B cell (primary cell): ENCODE results near the gene HDAC7. TPM values are rescaled to one million over a fixed set of nuclear protein-coding genes. Genes with fewer than 3 reads are reported as not detected.
A peak's percentile ranks its signal among the peaks of the same experiment; 100 is the strongest.

ENCODE experiments used
- ATAC-seq: fragments of 200-7000 bp; cut with Tn5 transposase; one replicate; pipeline ENCODE4 v1.10.0; 2021; ENCODE audit warnings: low read depth, mild to moderate bottlenecking, moderate number of reproducible peaks, moderate library complexity
- CTCF ChIA-PET: fragments of 350-600 bp; sonication (Branson Sonifier 250); formaldehyde crosslinking; loops from one replicate; lab custom pipeline; 2021; ENCODE audit warnings: antibody characterized with exemption, inconsistent platforms; lab: Charles Lee
- POLR2A ChIA-PET: fragments of 350-600 bp; sonication (Branson Sonifier 250); formaldehyde crosslinking; loops from one replicate; lab custom pipeline; 2021; ENCODE audit warnings: antibody characterized with exemption; lab: Charles Lee
- DNase-seq: peaks from one replicate; pipeline ENCODE4 v3.0.0; 2013
- H2AFZ ChIP-seq: 2 replicates; pipeline ENCODE4 v1.6.1; 2012; ENCODE audit warnings: mild to moderate bottlenecking, low read depth, low read length; ENCODE audit not compliant: insufficient read depth, poor library complexity, severe bottlenecking
- H3K27ac ChIP-seq, 2 donors: 1 replicate in 1 of 2; 2 replicates in 1 of 2; pipeline ENCODE4 v1.5.1; 2012 to 2013; ENCODE audit warnings: low read length in 2 of 2, mild to moderate bottlenecking in 2 of 2, moderate library complexity in 1 of 2
- H3K27me3 ChIP-seq, 4 experiments: fragments of 200-600 bp in 1 of 4; sonication (generic) in 1 of 4; replicated peaks in 1 of 4; 1 replicate in 2 of 4; 2 replicates in 2 of 4; pipeline versions ENCODE4 v1.6.1 to v1.7.0; 2013 to 2016; ENCODE audit warnings: low read length in 3 of 4, mild to moderate bottlenecking in 2 of 4, mixed read lengths in 1 of 4, moderate library complexity in 1 of 4; ENCODE audit not compliant: insufficient read depth in 4 of 4, control insufficient read depth in 3 of 4; ENCODE audit errors: control extremely low read depth in 1 of 4
- H3K36me3 ChIP-seq, 2 experiments: replicated peaks in 1 of 2; 1 replicate in 1 of 2; 2 replicates in 1 of 2; pipeline versions ENCODE4 v1.6.1 to v1.7.1; 2013; ENCODE audit warnings: low read length in 1 of 2; ENCODE audit not compliant: insufficient read depth in 2 of 2, control insufficient read depth in 1 of 2; ENCODE audit errors: control extremely low read depth in 1 of 2, extremely low read depth in 1 of 2
- H3K4me1 ChIP-seq, 2 donors: fragments of 200-600 bp in 1 of 2; sonication (generic) in 1 of 2; 1 replicate in 1 of 2; 2 replicates in 1 of 2; pipeline versions ENCODE4 v1.5.1 to v1.6.1; 2013 to 2017; ENCODE audit warnings: low read length in 2 of 2; ENCODE audit not compliant: control insufficient read depth in 2 of 2, insufficient read depth in 2 of 2
- H3K4me2 ChIP-seq: replicated peaks from 2 replicates; pipeline ENCODE3; 2012; ENCODE audit warnings: mild to moderate bottlenecking, low read depth, low read length; ENCODE audit not compliant: poor library complexity, severe bottlenecking
- H3K4me3 ChIP-seq, 5 experiments: fragments of 200-600 bp in 1 of 5; sonication (generic) in 1 of 5; 1 replicate in 3 of 5; 2 replicates in 2 of 5; pipeline versions ENCODE4 v1.5.1 to v1.7.0; 2011 to 2016; ENCODE audit warnings: low read length in 4 of 5, mild to moderate bottlenecking in 4 of 5, low read depth in 2 of 5, control low read depth in 1 of 5, moderate library complexity in 1 of 5; ENCODE audit not compliant: insufficient read depth in 1 of 5; ENCODE audit errors: control extremely low read depth in 1 of 5, extremely low read depth in 1 of 5
- H3K79me2 ChIP-seq: fragments of 200-600 bp; sonication (generic); one replicate; pipeline ENCODE4 v1.6.0; 2016; ENCODE audit warnings: low read length; ENCODE audit not compliant: control insufficient read depth, insufficient read depth
- H3K9ac ChIP-seq: fragments of 200-600 bp; sonication (generic); 2 replicates; pipeline ENCODE4 v1.6.1; 2017; ENCODE audit warnings: mild to moderate bottlenecking, low read length, moderate library complexity
- H3K9me3 ChIP-seq, 3 donors: one replicate each; pipeline versions ENCODE4 v1.6.1 to v1.7.1; 2013; ENCODE audit warnings: low read length in 2 of 3; ENCODE audit not compliant: control insufficient read depth in 2 of 3, insufficient read depth in 1 of 3; ENCODE audit errors: control extremely low read depth in 1 of 3
- H4K20me1 ChIP-seq: 2 replicates; pipeline ENCODE4 v1.6.0; 2012; ENCODE audit warnings: mild to moderate bottlenecking, low read length; ENCODE audit not compliant: insufficient read depth, control insufficient read depth, poor library complexity, severe bottlenecking
- H3K27ac Mint-ChIP-seq: one replicate; pipeline ENCODE4 v1.8.0; 2021; ENCODE audit warnings: mixed read lengths
- H3K27me3 Mint-ChIP-seq: one replicate; pipeline ENCODE4 v1.8.0; 2021; ENCODE audit warnings: mixed read lengths
- H3K4me1 Mint-ChIP-seq: one replicate; pipeline ENCODE4 v1.8.0; 2021; ENCODE audit warnings: mixed read lengths
- H3K4me3 Mint-ChIP-seq: one replicate; pipeline ENCODE4 v1.8.0; 2021; ENCODE audit warnings: mixed read lengths
- H3K9me3 Mint-ChIP-seq: one replicate; pipeline ENCODE4 v1.8.0; 2022; ENCODE audit warnings: mixed read lengths; ENCODE audit not compliant: insufficient read depth
- CTCF ChIP-seq: fragments of 200-600 bp; IDR thresholded peaks from one replicate; pipeline ENCODE4 v1.8.0; 2022; ENCODE audit warnings: antibody characterized with exemption, mild to moderate bottlenecking
- EZH2 ChIP-seq: IDR thresholded peaks from 2 replicates; pipeline ENCODE4 v1.6.1; 2012; ENCODE audit warnings: borderline replicate concordance, low read depth, mild to moderate bottlenecking, moderate library complexity, low read length; ENCODE audit not compliant: insufficient read depth, poor library complexity, severe bottlenecking
- WGBS: methylation state at CpG from one replicate; pipeline ENCODE4 v1.1.5; 2013; ENCODE audit warnings: missing lambda C conversion rate; ENCODE audit not compliant: insufficient coverage; 5-methylcytosine and 5-hydroxymethylcytosine counted together
- intact Hi-C: fragments of 100-400 bp; cut with micrococcal nuclease; formaldehyde crosslinking; loops from one replicate; pipeline ENCODE4 v1.10.0; 2022
- polyA plus RNA-seq: library from polyadenylated mRNA; depleted of rRNA; stranded (reverse); fragments of >200 nt; gene quantifications from 2 replicates; pipeline ENCODE4 v1.2.3, GENCODE V29; 2012
- total RNA-seq, 2 donors: library from RNA; stranded (reverse); fragments of 120-200 nt in 1 of 2; gene quantifications; 1 replicate in 1 of 2; 2 replicates in 1 of 2; pipeline versions ENCODE4 v1.2.3 to v1.2.4, GENCODE V29; 2013 to 2022

HDAC7 gene
- total and polyA plus RNA-seq, 2 donors (not counting 1 experiment from before 2014, with no cell fraction given) = 87.2 to 178 TPM

GRCh38 chr12:47834199-47834903, 14.6 kb upstream of the HDAC7 start:
- H4K20me1 ChIP-seq = no peaks in the 10 kb centered on the region
- H3K27ac ChIP-seq = no peak overlapping the region
- peak overlapping the region; percentile 97 for H3K27ac Mint-ChIP-seq
- no peaks in the 10 kb centered on the region for H3K27me3 ChIP-seq
- intact Hi-C loops = loop anchor here (10.0 kb wide), 1 partner anchor 330 kb away; no protein-coding TSS in a partner anchor
- ChIA-PET CTCF (interaction anchor here (0.7 to 23.8 kb wide), 6 partner anchors 10 to 122 kb away, joined by 3 to 1203 read pairs (median 326); partner anchors contain the start of genes HDAC7, RPAP3 and SLC48A1), POLR2A (interaction anchor here (1.0 to 10.4 kb wide), 3 partner anchors 10 to 31 kb away, joined by 3 to 264 read pairs (median 7); partner anchors contain the start of gene HDAC7)
- no peaks in the 10 kb centered on the region for H3K9me3 ChIP-seq
- H3K9ac ChIP-seq = no peak overlapping the region
- H3K79me2 ChIP-seq = no peaks in the 10 kb centered on the region
- peaks cover 69% of the 10 kb centered on the region for H3K4me1 Mint-ChIP-seq
- H3K36me3 ChIP-seq = no peaks in the 10 kb centered on the region
- H2AFZ ChIP-seq = no peak overlapping the region
- ATAC-seq (no peak), DNase-seq (peak; percentile 23)
- WGBS = 85% methylated on average over 6 of the region's 8 CpGs
- H3K27me3 Mint-ChIP-seq = no peaks in the 10 kb centered on the region
- H3K4me3 Mint-ChIP-seq = peak overlapping the region; percentile 32
- no peak overlapping the region for H3K4me3 ChIP-seq
- peaks cover 54 to 61% of the 10 kb centered on the region in 2 donors for H3K4me1 ChIP-seq
- H3K9me3 Mint-ChIP-seq = no peaks in the 10 kb centered on the region
- H3K4me2 ChIP-seq = peak overlapping the region; percentile 14
- TF ChIP-seq EZH2 (no peak), CTCF (no peak)

- H3K4me3 ChIP-seq = no peak overlapping the region
- no peaks in the 10 kb centered on the region for H3K27me3 ChIP-seq
- Mint-ChIP-seq H3K27ac (peak overlapping the region; percentile 97), H3K9me3 (no peaks in the 10 kb centered on the region), H3K4me1 (peaks cover 69% of the 10 kb centered on the region), H3K27me3 (no peaks in the 10 kb centered on the region), H3K4me3 (peak overlapping the region; percentile 32)
- H3K9ac ChIP-seq = no peak overlapping the region
- H3K79me2 ChIP-seq = no peaks in the 10 kb centered on the region
- ChIA-PET POLR2A (interaction anchor here (0.6 to 10.4 kb wide), 9 partner anchors 9 to 1565 kb away, joined by 3 to 264 read pairs (median 4); partner anchors contain the start of genes HDAC7, RPAP3 and SLC38A1), CTCF (interaction anchor here (0.7 to 23.8 kb wide), 9 partner anchors 8 to 121 kb away, joined by 3 to 1203 read pairs (median 19); partner anchors contain the start of genes ENDOU, HDAC7, RPAP3 and SLC48A1)
- TF ChIP-seq EZH2 = no peak
- no peak for TF ChIP-seq CTCF
- peaks cover 54 to 61% of the 10 kb centered on the region in 2 donors for H3K4me1 ChIP-seq
- 92% methylated on average over 8 of the region's 12 CpGs for WGBS
- no peaks in the 10 kb centered on the region for H3K9me3 ChIP-seq
- H3K27ac ChIP-seq = peak overlapping the region in 1 of 2 donors; percentile 32
- H3K4me2 ChIP-seq = peak overlapping the region; percentile 51
- ATAC-seq (no peak), DNase-seq (no peak)
- peak overlapping the region; percentile 41 for H2AFZ ChIP-seq
- intact Hi-C loops = loop anchor here (10.0 kb wide), 1 partner anchor 331 kb away; no protein-coding TSS in a partner anchor
- H4K20me1 ChIP-seq = no peaks in the 10 kb centered on the region
- H3K36me3 ChIP-seq = no peaks in the 10 kb centered on the region
Measured at GRCh38 chr12:47833591-47834012, 13.9 kb upstream of the HDAC7 start.
